Heart left ventricle (tissue), 16 donors: ENCODE results near the gene COL6A1. TPM values are rescaled to one million over a fixed set of nuclear protein-coding genes. Genes with fewer than 3 reads are reported as not detected.

Experiments used
- ATAC-seq, 4 donors: fragments of 200-7000 bp; cut with Tn5 transposase; one replicate each; pipeline ENCODE4 v1.9.1; 2020 to 2022; ENCODE audit warnings: moderate library complexity in 4 of 4, mild to moderate bottlenecking in 3 of 4, moderate number of reproducible peaks in 1 of 4
- DNase-seq, 5 donors: peaks; one replicate each; pipeline ENCODE4 v3.0.0-alpha.2; 2020
- H3K27ac ChIP-seq, 12 donors: fragments of 200-600 bp; sonication (generic) in 4 of 12; one replicate each; pipeline versions ENCODE4 v1.5.0 to v1.8.0; 2016 to 2022; ENCODE audit warnings: mild to moderate bottlenecking in 2 of 12
- H3K27me3 ChIP-seq, 9 donors: fragments of 200-600 bp; sonication (generic) in 2 of 9; one replicate each; pipeline versions ENCODE4 v1.5.1 to v1.8.0; 2016 to 2022; ENCODE audit warnings: mild to moderate bottlenecking in 3 of 9
- H3K36me3 ChIP-seq, 9 donors: fragments of 200-600 bp; sonication (generic) in 2 of 9; one replicate each; pipeline versions ENCODE4 v1.5.0 to v1.8.0; 2018 to 2022; ENCODE audit warnings: mild to moderate bottlenecking in 2 of 9
- H3K4me1 ChIP-seq, 12 donors: fragments of 200-600 bp; sonication (generic) in 4 of 12; one replicate each; pipeline versions ENCODE4 v1.5.0 to v1.8.0; 2016 to 2022; ENCODE audit warnings: mild to moderate bottlenecking in 3 of 12
- H3K4me3 ChIP-seq, 12 donors: fragments of 200-600 bp; sonication (generic) in 4 of 12; one replicate each; pipeline versions ENCODE4 v1.5.0 to v1.8.0; 2017 to 2022; ENCODE audit warnings: mild to moderate bottlenecking in 9 of 12, moderate library complexity in 4 of 12
- H3K9me3 ChIP-seq, 12 donors: fragments of 200-600 bp; sonication (generic) in 4 of 12; one replicate each; pipeline versions ENCODE4 v1.5.0 to v1.8.0; 2016 to 2022; ENCODE audit warnings: mild to moderate bottlenecking in 1 of 12
- POLR2A ChIP-seq, 2 donors: fragments of 450-650 bp; IDR thresholded peaks; one replicate each; pipeline ENCODE4 v1.6.1; 2017; ENCODE audit warnings: antibody characterized with exemption in 2 of 2, mild to moderate bottlenecking in 2 of 2, moderate library complexity in 2 of 2
- WGBS, 4 donors: extraction: QIAGEN DNeasy Blood & Tissue Kit in 2 of 4; methylation state at CpG; one replicate each; pipeline versions ENCODE4 v1.1.5 to v1.1.7; 2013 to 2018; 5-methylcytosine and 5-hydroxymethylcytosine counted together
- intact Hi-C, 10 donors: fragments of 100-400 bp; cut with DNase I; formaldehyde crosslinking; loops; one replicate each; pipeline versions ENCODE4 v1.11.1 to v1.14.2; 2022
- polyA plus RNA-seq, 2 donors: library from polyadenylated mRNA; stranded (reverse); fragments of 200-250 nt; gene quantifications; one replicate each; pipeline ENCODE4 v1.2.3, GENCODE V29; 2013
- total RNA-seq, 9 donors: library from RNA; depleted of rRNA in 2 of 9; stranded (reverse); fragments of >200 nt in 2 of 9; fragmentation: NEBNext Ultra II Directional in 3 of 9; extraction: Animal tissue kit (Norgen Biotek cat#: 25700) in 3 of 9; gene quantifications; one replicate each; pipeline versions ENCODE4 v1.1.0 to v1.2.4, GENCODE V29; 2016 to 2023
- TF ChIP-seq, protein P1 (sequence below), 12 donors: fragments of 200-600 bp; sonication (generic) in 4 of 12; IDR thresholded peaks; one replicate each; pipeline versions ENCODE4 v1.5.0 to v1.8.0; 2018 to 2022; ENCODE audit warnings: antibody characterized with exemption in 12 of 12, mild to moderate bottlenecking in 5 of 12
- donor health status: ischemic (EF 13 %, LVEDD 7.1; RV severe dilation, severe dysfunction).
- donor health status: healthy with polysubstance abuse.
- donor health status: DM: no; HTN: yes; CAD: no.
- donor health status: DM: no; HTN: no; CAD: no.
- donor health status: ischemic (EF 25% LVEDD 6.9; RV normal size, moderate dysfunction).
- donor health status: ischemic (EF 25% LVEDD 5.7; RV mildly dilated, moderate dysfunction).
- donor health status: healthy.
- donor health status: DM: yes; HTN: yes; CAD: no.
- donor health status: ischemic (EF 35%, LVEDD 5.7; RV mildly dilated, moderate dysfunction).
- donor health status: nonischemic (EF 11% LVEDD 7.7; RV severe dilation, severe dysfunction).
- donor health status: DM: yes; HTN: yes; CAD: no.
- donor health status: PGD.
- donor health status: ischemic (EF 29% LVEDD 5.4; RV normal size, mild dysfunction).
- donor health status: nonischemic (EF 23%, LVEDD 6.1; RV moderate dilation, normal function).

The COL6A1 gene
- total and polyA plus RNA-seq, 11 donors, result 92.4 to 385 (median 149) TPM

DNA sequence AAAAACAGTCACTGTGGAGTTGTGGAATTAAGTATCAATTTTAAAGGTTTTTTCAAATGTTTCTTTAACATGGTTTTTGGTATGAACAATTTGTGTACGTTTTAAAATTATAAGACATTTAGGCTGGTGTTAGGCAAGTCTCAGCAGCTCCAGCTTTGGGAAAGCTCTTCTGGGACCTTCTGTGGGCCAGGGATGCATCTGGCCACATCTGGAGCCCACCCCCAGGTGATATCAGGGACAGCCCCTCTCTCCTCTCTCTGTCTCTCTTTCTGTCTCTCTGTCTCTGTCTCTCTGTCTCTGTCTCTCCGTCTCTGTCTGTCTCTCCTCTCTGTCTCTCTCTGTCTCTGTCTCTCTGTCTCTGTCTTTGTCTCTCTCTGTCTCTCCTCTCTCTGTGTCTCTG is 1.3 kb upstream of the COL6A1 start:
- intact Hi-C loops, result loop anchor here in 1 of 10 donors (5.0 kb wide), 1 partner anchor 77 kb away; no protein-coding TSS in a partner anchor

DNA sequence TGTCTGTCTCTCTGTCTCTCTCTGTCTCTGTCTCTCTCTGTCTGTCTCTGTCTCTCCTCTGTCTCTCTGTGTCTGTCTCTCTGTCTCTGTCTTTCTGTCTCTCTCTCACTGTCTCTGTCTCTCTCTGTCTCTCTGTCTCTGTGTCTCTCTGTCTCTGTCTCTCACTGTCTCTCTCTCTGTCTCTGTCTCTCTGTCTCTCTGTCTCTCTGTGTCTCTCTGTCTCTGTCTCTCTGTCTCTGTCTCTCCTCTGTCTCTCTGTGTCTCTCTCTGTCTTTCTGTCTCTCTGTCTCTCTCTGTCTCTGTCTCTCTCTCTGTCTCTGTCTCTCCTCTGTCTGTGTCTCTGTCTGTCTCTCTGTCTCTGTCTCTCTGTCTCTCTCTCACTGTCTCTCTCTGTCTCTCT is 873 bp upstream of the COL6A1 start:
- Histone ChIP-seq H3K27me3 (peaks cover 0 to 15% (median 0%) of the 10 kb centered on the region in 9 donors), H3K4me1 (peaks cover 0 to 54% (median 18%) of the 10 kb centered on the region in 12 donors), H3K9me3 (no peaks in the 10 kb centered on the region), H3K36me3 (peaks cover 0 to 26% (median 17%) of the 10 kb centered on the region in 9 donors), H3K27ac (peak overlapping the region; percentile 39 to 99 (median 85)), H3K4me3 (peak overlapping the region in 11 of 12 donors; percentile 16 to 98 (median 65))
- TF ChIP-seq, protein P1, sequence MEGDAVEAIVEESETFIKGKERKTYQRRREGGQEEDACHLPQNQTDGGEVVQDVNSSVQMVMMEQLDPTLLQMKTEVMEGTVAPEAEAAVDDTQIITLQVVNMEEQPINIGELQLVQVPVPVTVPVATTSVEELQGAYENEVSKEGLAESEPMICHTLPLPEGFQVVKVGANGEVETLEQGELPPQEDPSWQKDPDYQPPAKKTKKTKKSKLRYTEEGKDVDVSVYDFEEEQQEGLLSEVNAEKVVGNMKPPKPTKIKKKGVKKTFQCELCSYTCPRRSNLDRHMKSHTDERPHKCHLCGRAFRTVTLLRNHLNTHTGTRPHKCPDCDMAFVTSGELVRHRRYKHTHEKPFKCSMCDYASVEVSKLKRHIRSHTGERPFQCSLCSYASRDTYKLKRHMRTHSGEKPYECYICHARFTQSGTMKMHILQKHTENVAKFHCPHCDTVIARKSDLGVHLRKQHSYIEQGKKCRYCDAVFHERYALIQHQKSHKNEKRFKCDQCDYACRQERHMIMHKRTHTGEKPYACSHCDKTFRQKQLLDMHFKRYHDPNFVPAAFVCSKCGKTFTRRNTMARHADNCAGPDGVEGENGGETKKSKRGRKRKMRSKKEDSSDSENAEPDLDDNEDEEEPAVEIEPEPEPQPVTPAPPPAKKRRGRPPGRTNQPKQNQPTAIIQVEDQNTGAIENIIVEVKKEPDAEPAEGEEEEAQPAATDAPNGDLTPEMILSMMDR (IDR thresholded peaks at IDR 0.05), result no peak
- no peak for TF ChIP-seq POLR2A (IDR thresholded peaks at IDR 0.05)
- DNase-seq (no peak), ATAC-seq (no peak)
- intact Hi-C loops, result loop anchor here in 1 of 10 donors (5.0 kb wide), 1 partner anchor 77 kb away; no protein-coding TSS in a partner anchor

More for the DNA sequence above, 1.3 kb upstream of the COL6A1 start:
- 66 to 93% (median 76%) methylated on average over 2 of the region's 2 CpGs for WGBS, 4 donors
- H3K27me3 ChIP-seq, result peaks cover 0 to 16% (median 0%) of the 10 kb centered on the region in 9 donors
- H3K36me3 ChIP-seq, result peaks cover 0 to 22% (median 13%) of the 10 kb centered on the region in 9 donors
- no peak for TF ChIP-seq POLR2A (IDR thresholded peaks at IDR 0.05)
- TF ChIP-seq, protein P1 (IDR thresholded peaks at IDR 0.05), result no peak
- peak in 1 of 5 donors; percentile 6 for DNase-seq
- H3K4me1 ChIP-seq, result peaks cover 0 to 54% (median 18%) of the 10 kb centered on the region in 12 donors
- H3K27ac ChIP-seq, result peak overlapping the region in 4 of 12 donors; percentile 4 to 99 (median 56)
- no peak overlapping the region for H3K4me3 ChIP-seq
- no peaks in the 10 kb centered on the region for H3K9me3 ChIP-seq
- ATAC-seq, result no peak

DNA sequence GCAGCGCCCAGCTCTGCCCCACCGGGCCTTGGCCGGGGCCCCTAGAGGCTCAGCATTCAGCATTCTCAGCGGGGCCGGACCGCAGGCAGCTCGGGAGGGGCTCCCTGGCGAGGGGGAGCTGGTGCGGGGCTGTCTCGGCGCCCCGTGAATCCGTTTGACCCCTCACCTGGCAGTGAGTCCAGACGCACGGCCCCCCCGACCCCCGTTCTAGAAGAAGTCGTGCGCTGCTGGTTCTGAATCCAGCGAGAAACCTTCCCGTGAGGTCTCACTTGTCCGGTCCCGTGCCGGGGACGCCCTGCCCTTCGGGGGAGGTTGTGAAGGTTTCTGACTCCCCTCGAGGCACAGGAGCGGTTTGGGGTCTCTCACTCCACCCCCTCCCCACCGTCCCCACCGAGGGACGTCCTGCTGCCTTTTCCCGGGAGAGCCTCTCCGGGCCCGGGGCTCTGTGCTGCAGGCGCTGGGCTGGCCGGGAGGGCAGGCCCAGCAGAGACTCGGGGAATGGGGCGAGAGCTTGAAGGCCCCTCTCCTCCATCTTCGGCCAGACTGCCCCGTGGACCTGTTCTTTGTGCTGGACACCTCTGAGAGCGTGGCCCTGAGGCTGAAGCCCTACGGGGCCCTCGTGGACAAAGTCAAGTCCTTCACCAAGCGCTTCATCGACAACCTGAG is 655 bp downstream of the COL6A1 start:
- intact Hi-C loops, result loop anchor here in 1 of 10 donors (5.0 kb wide), 1 partner anchor 75 kb away; no protein-coding TSS in a partner anchor
- Histone ChIP-seq H3K27ac (peak overlapping the region; percentile 61 to 97 (median 84)), H3K4me3 (peak overlapping the region; percentile 65 to 99 (median 88)), H3K9me3 (no peaks in the 10 kb centered on the region), H3K36me3 (peaks cover 0 to 41% (median 32%) of the 10 kb centered on the region in 9 donors), H3K27me3 (peaks cover 0 to 13% (median 0%) of the 10 kb centered on the region in 9 donors), H3K4me1 (peaks cover 0 to 48% (median 17%) of the 10 kb centered on the region in 12 donors)
- ATAC-seq (peak in 3 of 4 donors; percentile 6 to 24 (median 21)), DNase-seq (peak in 4 of 5 donors; percentile 33 to 74 (median 46))
- no peak for TF ChIP-seq POLR2A (IDR thresholded peaks at IDR 0.05)
- TF ChIP-seq, protein P1 (IDR thresholded peaks at IDR 0.05), result no peak
- 2 to 13% (median 8%) methylated on average over 16 to 45 of the region's 45 CpGs for WGBS, 4 donors
